ENCODE results near the gene DNAJB1.
"Not testable (repeated sequence)": the region's sequence is repeated elsewhere in the genome, so short reads cannot be mapped to it uniquely, and the experiment has no call there.

The DNAJB1 gene

DNA sequence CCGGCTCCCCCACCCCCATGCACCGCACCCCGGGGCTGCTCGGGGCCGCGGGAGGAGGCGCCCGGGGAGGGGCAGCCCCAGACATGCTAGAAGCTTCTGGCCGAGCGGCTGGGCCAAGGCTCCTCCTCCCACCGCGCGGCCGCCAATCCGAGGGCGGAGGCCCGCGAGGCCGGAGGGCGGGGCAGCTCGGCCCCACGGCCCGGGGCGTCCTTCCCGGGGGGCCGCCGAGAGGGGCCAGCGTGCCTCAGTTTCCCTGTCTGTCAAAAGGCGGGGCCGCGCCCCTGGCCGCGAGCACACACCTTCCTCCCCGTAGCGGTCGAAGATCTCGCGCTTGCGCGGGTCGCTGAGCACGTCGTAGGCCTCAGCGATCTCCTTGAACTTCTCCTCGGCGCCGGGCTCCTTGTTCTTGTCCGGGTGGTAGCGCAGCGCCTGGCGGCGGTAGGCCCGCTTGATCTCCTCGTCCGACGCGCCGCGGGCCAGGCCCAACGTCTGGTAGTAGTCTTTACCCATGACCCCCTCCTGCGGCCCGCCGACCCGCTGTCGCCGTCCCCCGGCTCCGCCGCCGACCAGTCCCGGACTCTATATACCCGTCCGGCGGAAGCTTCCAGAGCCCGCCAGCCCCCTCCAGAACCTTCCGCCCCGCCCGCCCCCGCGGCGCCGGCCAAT lies at the start of gene DNAJB1:
Gene DNAJB1 (minus strand): TSS at position 558 of the 666 bp plus-strand sequence. CDS start 48 bp downstream, at position 510.
- DNase-seq = peak; percentile 48

DNA sequence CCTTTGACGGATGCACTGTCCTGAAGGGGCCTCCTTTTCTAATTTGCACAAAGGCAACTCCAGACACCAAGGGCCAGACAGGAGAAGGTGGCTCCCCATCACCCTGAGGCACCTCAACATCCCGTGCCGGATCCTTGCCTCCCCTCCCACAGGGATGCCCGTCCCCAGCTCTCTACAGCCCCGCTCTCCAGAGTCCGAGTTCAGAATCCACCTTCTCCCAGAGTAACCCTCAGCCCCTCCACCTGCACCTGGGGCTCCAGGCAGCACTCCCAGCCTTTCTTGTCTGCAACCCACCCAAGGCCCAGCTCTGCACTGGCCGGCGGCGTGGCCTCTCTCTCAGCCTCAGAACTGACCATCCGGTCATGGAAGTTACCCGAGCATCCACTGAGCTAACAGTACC lies 48.9 kb upstream of the DNAJB1 start:
- DNase-seq = no peak

DNA sequence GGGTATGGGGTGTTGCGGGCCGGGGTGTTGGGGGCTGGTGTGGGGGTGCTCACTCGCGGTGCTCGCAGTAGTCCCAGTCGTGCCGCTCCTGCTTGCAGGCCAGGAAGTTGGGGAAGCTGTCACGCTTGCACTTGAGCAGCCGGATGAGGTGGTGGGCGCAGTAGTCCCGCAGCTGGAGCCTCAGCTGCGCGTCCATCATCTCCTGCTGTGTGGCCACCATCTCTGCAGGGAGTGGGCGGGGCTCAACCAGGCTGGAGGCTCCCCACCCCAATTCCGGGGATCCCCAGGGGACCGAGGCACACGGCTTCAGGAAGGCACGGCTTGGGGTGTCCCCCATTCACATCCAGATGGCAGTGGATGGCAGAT lies 48.5 kb upstream of the DNAJB1 start:
- no peak for DNase-seq

DNA sequence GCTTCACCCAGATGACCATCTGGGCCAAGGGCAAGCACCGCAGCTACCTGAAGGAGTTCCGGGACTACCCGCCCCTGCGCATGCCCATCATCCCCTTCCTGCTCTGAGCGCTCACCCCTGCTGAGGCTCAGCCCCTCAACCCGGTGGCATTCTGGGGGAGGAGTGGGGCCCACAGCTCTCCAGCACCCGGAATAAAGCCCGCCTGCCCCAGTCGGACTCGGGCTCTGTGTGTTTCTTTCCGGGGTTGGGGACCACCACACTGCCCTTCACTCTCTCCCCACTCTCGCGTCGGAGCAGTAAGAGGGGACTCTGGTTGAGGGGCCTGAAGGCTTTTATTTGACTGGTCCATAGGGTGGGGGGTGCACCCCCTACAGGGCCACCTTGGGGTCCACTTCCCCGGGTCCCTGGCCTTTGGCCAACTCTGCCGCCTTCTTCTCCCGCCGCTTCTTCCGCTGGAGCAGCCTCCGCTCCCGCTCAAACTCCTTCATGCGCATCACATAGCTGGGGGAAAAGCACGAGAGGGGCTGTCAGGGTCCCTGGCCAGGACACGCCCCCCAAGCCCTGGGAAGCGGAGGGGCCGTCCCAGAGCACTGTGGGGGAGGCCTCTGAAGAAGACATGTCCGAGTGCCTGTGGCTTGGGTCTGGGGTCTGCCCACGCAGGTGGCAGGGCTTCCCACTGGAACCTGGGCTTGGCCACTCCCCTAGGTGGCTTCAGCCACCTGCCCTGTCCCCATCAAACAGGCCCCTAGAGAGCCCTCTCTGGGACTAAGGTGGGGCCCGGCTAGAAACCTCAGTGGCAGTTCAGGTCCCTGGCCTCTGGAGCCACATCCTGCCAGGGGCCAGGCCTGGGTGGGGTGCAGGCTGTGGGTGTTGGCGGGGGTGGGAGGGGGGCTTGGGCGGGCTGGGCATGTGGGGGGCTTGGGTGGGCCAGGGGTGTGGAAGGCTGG lies 47.8 kb upstream of the DNAJB1 start:
- DNase-seq = no peak

DNA sequence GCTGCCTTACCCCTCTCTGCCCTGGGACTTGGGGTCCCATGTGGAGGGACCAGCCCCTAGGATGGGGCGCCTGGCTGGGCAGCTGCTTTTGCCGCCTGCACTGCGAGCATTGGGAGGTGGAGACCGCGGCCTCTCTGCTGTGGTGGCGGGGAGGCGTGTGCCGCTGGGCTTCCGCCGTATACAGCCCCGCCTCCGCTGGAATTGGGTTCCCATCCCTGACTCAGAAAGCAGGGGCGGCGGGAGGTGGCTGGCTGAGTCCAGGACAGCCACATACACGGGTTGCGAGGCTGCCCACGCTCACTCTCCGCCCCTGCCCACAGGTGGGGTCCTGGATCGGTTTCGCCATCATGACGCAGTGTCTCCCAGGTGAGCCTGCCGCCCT lies 47.1 kb upstream of the DNAJB1 start:
- DNase-seq = no peak

DNA sequence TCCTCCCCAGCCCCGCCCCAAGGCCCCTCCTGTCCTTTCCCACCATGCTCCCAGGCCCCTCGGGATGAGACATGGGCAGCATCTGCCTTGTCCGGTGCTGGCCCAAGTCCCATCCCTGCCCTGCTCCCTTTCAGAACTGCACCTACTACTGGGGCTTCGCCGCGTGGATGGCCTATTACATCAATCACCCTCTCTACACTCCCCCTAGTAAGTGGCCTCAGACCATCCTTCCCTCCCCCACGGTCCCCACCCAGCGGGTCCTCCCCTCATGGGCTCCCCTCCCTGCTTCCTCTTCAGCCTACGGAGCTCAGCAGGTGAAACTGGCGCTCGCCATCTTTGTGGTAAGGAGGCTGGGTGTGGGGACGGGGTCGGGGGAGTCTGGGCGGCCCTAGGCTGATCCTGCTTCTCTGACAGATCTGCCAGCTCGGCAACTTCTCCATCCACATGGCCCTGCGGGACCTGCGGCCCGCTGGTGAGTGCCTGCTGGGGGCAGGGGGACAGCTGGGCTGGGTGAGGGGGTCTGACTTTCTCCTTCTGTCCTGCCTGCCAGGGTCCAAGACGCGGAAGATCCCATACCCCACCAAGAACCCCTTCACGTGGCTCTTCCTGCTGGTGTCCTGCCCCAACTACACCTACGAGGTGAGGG lies 46.6 kb upstream of the DNAJB1 start:
- DNase-seq = not testable (repeated sequence)

DNA sequence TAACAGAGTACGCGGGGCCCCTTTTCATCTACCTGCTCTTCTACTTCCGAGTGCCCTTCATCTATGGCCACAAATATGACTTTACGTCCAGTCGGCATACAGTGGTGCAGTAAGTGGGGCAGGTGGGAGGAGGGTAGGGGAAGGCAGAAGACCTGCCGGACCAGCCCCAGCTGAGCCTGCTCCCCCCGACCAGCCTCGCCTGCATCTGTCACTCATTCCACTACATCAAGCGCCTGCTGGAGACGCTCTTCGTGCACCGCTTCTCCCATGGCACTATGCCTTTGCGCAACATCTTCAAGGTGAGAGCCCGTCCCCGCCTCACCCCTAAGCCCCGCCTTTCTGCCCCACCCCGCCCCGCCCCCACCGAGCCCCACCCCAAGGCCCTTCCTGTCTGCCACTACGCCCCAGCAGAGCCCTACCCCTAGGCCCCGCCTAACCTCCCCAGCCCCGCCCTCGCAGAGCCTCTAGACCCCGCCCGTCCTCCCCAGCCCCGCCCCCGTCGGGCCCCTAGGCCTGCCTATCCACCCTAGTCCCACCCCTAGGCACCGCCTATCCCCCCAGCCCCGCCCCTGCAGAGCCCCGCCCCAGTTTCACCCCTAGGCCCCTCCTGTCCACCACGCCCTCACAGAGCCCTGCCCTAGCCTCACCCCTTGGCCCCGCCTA lies 45.9 kb upstream of the DNAJB1 start:
- DNase-seq = no peak

- DNase-seq = no peak
These were observed 45.4 kb upstream of the DNAJB1 start for GRCh38 chr19:14563590-14563926.

- DNase-seq = no peak
These were observed 44.7 kb upstream of the DNAJB1 start for GRCh38 chr19:14562660-14563589.

- no peak for DNase-seq
These were observed 43.7 kb upstream of the DNAJB1 start for GRCh38 chr19:14561847-14562351.

DNA sequence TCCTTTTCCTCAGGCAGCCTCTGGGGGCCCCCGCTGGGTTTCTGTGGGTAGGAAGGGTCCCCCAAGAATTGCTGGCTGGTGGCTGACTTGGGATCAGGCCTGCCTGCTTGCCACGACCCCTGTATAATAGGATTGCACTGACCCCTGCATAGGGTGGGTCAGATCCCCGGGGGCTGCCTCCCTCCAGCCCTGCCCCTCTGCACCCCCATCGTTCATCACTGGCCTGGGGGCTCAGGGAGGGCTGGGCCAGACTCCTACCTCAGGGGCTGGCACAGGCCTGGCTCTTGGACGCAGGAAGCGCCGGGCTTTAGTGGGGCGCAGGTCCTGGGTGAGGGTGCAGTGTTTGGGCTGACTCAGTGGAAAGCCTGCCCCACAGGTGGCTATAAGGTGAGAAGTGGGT lies 43.1 kb upstream of the DNAJB1 start:
- no peak for DNase-seq

- no peak for DNase-seq
These were observed 42.5 kb upstream of the DNAJB1 start for GRCh38 chr19:14560776-14561108.

DNA sequence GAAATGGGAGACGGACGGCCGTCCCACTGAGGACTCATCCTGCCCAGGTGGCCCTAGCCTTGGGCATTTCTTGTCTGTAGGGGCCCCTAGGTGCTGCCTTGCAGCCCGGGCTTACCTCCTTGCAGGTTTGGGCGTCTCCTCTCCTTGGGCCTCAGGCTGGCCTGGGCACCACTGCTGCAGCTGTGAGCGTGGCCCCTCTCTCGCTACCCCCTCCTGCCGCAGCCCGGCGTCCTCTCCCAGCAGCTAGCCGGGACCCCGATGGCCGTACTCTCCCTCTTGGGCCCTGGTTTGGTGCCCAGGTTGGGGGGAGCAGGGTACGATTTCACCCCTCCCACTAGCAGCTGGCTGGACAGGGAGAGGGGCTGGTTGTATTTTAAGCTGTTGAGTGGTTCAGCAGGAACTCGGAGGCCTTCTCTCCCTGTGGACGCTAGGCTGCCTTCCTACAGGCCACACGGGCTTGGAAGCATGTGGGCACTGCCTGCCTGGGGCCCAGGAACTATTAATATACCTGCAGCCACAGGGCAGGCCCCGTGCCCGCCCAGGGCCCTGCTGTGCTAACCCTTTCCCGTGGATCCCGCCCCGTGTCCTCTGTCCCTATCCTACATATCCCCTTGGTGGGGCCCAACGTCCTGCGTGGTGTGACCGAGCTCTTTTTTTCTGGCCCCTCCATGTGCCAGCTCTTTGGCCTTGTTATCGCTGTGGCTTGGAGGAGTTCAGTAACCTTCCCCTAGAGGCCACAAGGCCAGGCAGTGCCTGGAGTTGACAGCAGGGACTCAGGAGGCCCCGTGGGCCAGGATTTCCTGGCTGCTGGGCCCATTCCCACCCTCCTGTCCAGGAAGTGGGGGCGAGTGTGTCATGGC lies 41.9 kb upstream of the DNAJB1 start:
- DNase-seq = no peak

GRCh38 chr19:14558370-14559066 lies 40.3 kb upstream of the DNAJB1 start:
- no peak for DNase-seq

GRCh38 chr19:14556662-14557188 lies 38.5 kb upstream of the DNAJB1 start:
- peak; percentile 13 for DNase-seq

- no peak for DNase-seq
These were observed 37.9 kb upstream of the DNAJB1 start for GRCh38 chr19:14555918-14556661.

GRCh38 chr19:14554382-14554812 lies 36.2 kb upstream of the DNAJB1 start:
- DNase-seq = no peak

DNA sequence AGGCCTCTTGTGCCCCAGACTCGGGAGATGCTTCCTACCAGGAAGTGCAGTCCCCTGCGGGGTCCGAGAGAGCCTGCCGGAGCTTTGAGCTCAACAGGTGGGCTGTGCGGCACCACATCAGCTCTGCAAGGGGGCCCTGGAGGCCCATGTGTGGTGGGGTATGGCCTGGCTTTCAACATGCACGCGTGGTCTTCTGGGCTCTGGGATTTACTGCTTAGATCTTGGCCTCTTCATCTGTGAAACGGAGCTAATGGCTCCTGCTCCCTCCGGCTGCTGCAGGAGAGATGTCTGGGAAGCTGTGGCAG lies 35.7 kb upstream of the DNAJB1 start:
- DNase-seq = no peak
